T1000 (cell line): ENCODE data around the gene POLR2J3.
"Not testable (repeated sequence)": the region's sequence is repeated elsewhere in the genome, so short reads cannot be mapped to it uniquely, and the experiment has no call there.

ENCODE experiments used
- DNase-seq: peaks from one replicate; lab custom pipeline; 2025; ENCODE audit warnings: mixed read lengths; lab: John Stamatoyannopoulos, UW

Gene POLR2J3

DNA sequence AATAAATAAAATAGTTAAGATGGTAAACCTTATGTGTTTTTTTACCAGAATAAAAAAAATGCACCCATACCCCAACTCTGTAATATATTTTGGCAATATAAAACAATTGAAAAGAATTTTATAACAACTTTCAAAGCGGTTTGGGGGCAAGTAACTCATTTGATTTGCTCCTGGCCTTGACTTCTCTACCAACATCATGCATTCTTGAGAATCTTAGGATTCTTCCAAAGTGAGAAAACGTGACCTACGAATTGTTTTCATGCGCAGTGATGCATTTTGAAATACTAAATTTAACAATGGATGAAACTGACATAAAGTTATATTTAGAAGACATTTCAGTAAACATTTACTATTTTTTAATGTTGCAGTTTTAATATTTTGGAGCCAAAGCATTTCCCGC is 51.6 kb downstream of the POLR2J3 start:
- not testable (repeated sequence) for DNase-seq

DNA sequence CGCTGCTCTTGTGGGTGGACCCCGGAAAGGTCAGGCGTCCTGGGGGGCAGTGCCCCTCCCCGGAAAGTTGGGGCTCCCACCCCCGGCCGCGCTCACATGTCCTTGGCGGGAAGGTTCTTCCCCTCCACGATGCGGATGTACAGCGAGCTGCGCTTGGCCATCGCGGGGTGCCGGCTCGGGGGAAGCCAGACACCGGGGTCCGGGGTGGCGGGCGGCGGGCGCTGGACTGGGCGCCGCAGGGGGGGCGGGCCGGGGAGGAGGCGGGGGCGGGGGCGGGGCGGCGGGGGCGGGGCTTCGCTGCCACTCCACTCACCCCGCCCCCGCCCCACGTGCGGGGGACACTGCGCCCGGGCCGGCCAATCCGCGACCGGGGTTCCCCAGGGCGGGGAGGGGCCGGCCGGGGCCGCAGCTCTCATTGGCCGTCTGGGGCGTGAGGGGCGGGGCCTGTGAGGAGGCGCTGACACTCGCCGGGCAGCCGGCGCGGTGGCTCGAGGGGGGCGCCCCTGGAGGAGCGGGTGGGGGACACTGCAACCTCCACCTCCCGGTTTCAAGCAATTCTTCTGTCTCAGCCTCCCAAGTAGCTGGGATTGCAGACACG is 54.7 kb downstream of the POLR2J3 start, which contains the start of gene RASA4B:
TSS of gene RASA4B (minus strand) at position 228 of the 598 bp plus-strand sequence. CDS start at position 161, 67 bp downstream.
- not testable (repeated sequence) for DNase-seq
